ENCODE measurements around the gene AQP10. TPM values are rescaled to one million over a fixed set of nuclear protein-coding genes. Genes with fewer than 3 reads are reported as not detected.

Gene AQP10
- not detected for total RNA-seq

DNA sequence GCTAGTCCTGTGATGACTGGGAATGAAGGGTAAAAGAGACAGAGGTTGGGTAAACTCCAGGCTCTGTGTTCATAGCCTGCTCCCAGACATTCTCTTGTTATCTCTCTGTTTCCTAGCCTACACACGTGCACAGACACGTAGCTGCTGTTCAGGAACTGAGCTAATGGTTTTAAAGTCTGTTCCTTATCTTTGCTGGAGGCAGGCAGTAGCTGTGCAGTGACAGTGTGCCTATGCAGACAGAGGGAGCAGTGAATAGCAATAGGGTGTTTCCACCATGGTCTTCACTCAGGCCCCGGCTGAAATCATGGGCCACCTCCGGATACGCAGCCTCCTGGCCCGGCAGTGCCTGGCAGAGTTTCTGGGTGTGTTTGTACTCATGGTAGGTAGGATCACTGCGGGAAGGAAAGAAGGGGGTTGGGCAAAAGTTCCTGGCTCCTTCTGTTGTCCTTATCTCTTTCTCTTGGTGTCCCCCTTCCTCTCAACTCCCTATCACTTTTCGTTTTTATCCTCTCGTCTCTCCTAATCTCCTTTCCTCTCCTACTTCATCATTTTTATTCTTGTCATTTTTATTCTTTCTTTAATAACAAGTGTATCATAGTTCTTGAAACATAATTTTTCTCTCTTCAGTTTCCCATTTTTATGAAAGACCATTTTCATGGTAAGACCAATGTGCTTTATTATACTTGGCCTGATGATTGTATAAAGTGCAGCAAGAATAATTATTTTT lies at the start of gene AQP10:
TSS of gene AQP10 (plus strand) at position 212 of the 727 bp plus-strand sequence. CDS start at position 275, 63 bp downstream.

DNA sequence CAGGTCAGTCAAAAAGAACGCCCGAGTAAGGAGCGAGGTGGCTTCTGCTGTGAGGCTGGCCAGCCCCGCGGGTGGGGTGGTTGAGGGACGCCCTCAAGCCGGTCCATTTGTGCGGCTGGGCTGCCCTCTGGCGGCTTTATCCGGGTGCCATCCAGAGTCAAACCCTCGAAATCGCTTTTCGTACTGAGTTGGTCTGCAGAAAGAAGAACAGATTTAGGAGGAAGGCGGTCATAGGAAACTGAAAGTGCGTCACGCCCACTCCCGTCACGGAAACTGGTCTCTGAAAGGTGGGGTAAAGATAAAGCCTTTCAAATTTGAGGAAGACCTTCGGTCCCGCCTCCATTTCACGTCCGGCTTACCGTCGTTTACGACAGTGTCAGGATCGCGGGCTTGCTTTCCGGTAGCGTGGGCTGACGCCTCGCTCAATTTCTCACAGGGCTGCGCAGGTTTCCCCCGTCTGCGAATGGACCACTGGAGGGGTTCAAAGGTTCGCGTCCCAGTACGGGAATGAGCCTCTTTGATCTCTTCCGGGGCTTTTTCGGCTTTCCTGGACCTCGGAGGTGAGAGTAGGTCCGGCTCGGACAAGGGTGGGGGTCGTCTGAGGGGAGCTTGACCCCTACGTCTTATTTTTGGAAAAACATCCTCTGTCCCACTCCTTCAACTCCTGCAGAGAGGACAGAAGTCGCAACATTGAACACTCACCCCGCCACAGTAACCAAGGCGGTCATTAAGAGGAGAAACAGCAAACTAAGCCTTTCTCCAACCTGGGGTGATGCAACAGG lies 48.5 kb upstream of the AQP10 start, which contains the start of gene HAX1:
TSS of gene HAX1 (plus strand) at position 413 of the 782 bp plus-strand sequence. CDS start at position 508, 95 bp downstream.

DNA sequence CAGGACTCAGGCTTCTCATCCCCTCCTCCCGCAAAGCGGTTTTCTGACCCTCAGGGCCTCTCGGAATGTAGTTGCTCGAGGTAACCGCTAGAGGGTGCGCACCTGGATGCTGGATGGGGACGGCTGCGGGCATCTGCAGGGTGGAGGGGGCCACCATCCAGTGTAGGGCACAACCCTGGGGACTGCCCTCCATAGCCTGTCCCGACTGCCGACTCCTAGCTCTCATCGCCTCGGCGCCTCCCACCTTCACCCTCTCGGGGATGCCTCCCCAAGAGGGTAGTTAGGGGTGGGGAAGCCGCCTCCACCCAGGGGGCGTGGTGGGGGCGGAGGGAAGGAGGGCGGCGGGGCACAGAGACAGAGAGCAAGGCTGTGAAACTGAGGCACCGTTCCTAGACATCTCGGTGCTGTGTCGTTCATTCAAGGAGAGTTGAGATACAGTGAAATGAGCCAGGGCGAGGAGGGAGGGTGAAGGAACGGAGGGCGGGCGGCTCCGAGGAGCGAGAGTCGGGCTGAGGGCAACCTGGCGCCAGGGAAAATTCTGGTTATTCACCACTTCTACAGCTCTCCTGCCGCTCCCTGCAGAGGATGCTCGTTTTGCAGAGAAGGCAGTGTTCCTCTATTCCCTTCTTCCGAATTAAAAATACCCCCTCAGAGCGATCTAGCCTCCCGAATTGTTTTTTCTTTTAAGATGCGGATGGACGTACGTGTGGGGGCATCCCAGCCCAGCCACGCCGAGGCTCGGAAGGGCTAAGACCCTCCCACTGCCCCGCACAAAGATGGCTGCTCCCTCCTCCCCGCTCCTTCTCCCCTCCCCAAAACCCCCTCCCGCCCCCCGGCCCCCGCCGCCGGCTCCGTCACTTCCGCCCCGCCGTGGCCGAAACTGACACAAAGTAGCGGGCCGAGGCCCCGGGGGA lies 4.0 kb downstream of the AQP10 start, which contains the start of gene ATP8B2:
TSS of gene ATP8B2 (plus strand) at position 857 of the 914 bp plus-strand sequence. CDS start 2,617 bp downstream, outside the sequence.

Other genes with a start within 250 kb of the AQP10 start
- under 1 TPM; 0.08 to 0.10 TPM for gene NUP210L, start 166.0 kb upstream of the AQP10 start, total RNA-seq
- 100 to 1,000 TPM; 686 to 725 TPM for gene TPM3, start 129.0 kb upstream of the AQP10 start, total RNA-seq
- not detected for gene CFAP141, start 114.8 kb upstream of the AQP10 start, total RNA-seq
- gene UBAP2L, start 100.1 kb upstream of the AQP10 start, total RNA-seq = 100 to 1,000 TPM; 180 to 183 TPM
- gene HAX1, start 48.5 kb upstream of the AQP10 start, total RNA-seq = 10 to 100 TPM; 96.6 to 97.2 TPM
- 100 to 1,000 TPM; 146 to 156 TPM for gene ATP8B2, start 4.4 kb downstream of the AQP10 start, total RNA-seq
- 10 to 100 TPM; 10.9 to 11.6 TPM for gene IL6R, start 84.2 kb downstream of the AQP10 start, total RNA-seq
- not detected for gene TDRD10, start 181.1 kb downstream of the AQP10 start, total RNA-seq
- not detected for gene SHE, start 181.3 kb downstream of the AQP10 start, total RNA-seq
- gene UBE2Q1, start 237.6 kb downstream of the AQP10 start, total RNA-seq = 100 to 1,000 TPM in 1 of 2 experiments, 10 to 100 TPM in 1; 92.2 to 106 TPM
- gene CHRNB2, start 246.7 kb downstream of the AQP10 start, total RNA-seq = not detected

All from activated naive CD4-positive, alpha-beta T cell treated with anti-CD3 and anti-CD28 coated beads, Interleukin-2, amount 10 ng/mL, durations not matched to agents 5 hours and 36 hours (primary cell).